Neuron (in vitro differentiated cells): ENCODE measurements around the gene CCDC146.
"Not testable (repeated sequence)": the region's sequence is repeated elsewhere in the genome, so short reads cannot be mapped to it uniquely, and the experiment has no call there.

Experiments
- H2AFZ ChIP-seq: one replicate; pipeline ENCODE4 v1.6.1; 2013; ENCODE audit warnings: low read depth, mild to moderate bottlenecking, inconsistent platforms, low read length, moderate library complexity
- H3K27me3 ChIP-seq: one replicate; pipeline ENCODE4 v1.6.1; 2013; ENCODE audit warnings: low read length; ENCODE audit not compliant: insufficient read depth
- H3K36me3 ChIP-seq: one replicate; pipeline ENCODE4 v1.6.1; 2013; ENCODE audit warnings: low read length; ENCODE audit not compliant: insufficient read depth
- H3K4me1 ChIP-seq: one replicate; pipeline ENCODE4 v1.6.1; 2013; ENCODE audit warnings: low read length; ENCODE audit not compliant: insufficient read depth
- H3K4me3 ChIP-seq: 2 replicates; pipeline ENCODE4 v1.5.1; 2013; ENCODE audit warnings: mild to moderate bottlenecking, low read length, moderate library complexity
- H3K9me3 ChIP-seq: one replicate; pipeline ENCODE4 v1.6.1; 2013; ENCODE audit warnings: low read length

Gene CCDC146

GRCh38 chr7:77171073-77171472 lies 48.7 kb downstream of the CCDC146 start:
- not testable (repeated sequence) for H2AFZ ChIP-seq, H3K4me1 ChIP-seq, H3K36me3 ChIP-seq, H3K9me3 ChIP-seq, H3K27me3 ChIP-seq, H3K4me3 ChIP-seq

GRCh38 chr7:77172437-77173172 lies 50.2 kb downstream of the CCDC146 start:
- H3K9me3 ChIP-seq, H3K4me1 ChIP-seq, H3K36me3 ChIP-seq, H2AFZ ChIP-seq, H3K4me3 ChIP-seq, H3K27me3 ChIP-seq: not testable (repeated sequence)

GRCh38 chr7:77174418-77174817 lies 52.0 kb downstream of the CCDC146 start:
- H3K27me3 ChIP-seq, H3K4me3 ChIP-seq, H3K4me1 ChIP-seq, H2AFZ ChIP-seq, H3K9me3 ChIP-seq, H3K36me3 ChIP-seq: not testable (repeated sequence)

GRCh38 chr7:77175274-77175800 lies 52.9 kb downstream of the CCDC146 start:
- H3K9me3 ChIP-seq, H3K27me3 ChIP-seq, H3K36me3 ChIP-seq, H3K4me1 ChIP-seq, H2AFZ ChIP-seq, H3K4me3 ChIP-seq: not testable (repeated sequence)

DNA sequence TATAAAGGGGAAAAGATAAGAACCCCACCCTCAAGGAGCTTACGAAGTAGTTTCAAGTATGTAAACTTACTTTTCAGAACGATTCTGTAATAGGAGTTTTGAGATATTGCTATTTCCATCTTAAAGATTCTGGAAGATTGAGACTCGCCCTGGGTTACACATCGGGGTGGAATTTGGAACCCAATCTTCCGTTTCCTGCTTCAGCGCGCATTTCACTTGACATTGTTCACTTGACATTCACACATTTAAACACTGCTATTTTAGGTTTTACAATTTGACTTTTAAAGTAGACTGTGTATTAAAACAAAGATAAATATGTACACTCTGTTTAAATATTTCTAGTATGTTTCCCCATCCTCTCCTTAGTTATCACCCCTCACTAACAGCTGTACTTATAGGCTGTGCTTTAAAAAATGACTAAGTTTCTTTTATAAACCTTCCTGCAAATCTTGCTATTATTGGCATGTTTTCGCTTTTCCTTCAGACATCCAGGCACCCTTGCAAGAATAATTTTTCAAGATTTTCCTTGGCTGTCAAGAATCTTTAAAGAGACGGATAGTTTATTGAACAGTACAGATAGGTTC lies 55.0 kb downstream of the CCDC146 start:
- not testable (repeated sequence) for H2AFZ ChIP-seq, H3K4me3 ChIP-seq, H3K36me3 ChIP-seq, H3K9me3 ChIP-seq, H3K27me3 ChIP-seq, H3K4me1 ChIP-seq

- H3K9me3 ChIP-seq, H3K4me1 ChIP-seq, H3K4me3 ChIP-seq, H3K36me3 ChIP-seq, H3K27me3 ChIP-seq, H2AFZ ChIP-seq: not testable (repeated sequence)
Measured at GRCh38 chr7:77178024-77178423, 55.6 kb downstream of the CCDC146 start.

DNA sequence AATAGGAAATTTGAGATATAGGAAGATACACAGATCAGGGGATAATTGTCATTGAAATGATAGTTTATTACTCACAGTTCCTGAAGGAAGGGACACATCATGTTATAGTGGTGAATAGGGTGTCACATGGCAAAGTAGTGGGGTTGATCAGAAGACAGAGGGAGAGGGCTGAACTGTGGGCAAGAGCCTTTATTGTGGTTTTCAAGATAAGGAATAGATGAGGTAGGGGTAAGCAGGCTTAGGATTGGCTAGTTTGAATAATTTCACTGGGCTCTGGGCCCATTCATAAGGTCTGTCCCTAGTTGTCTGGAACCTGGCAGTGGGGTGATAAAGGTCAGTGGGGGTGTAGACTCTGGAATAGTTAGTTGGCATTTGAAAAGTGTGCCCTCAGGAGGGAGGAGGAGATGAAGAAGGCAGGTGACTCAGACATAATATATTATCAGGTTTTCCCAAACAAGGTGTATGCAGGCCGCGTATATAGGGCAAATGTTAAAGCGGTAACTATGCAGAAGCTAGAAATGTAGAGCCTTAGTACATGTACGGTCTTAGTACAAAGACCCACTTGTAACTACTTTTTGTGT lies 58.7 kb downstream of the CCDC146 start:
- Histone ChIP-seq H3K4me3 (no peak overlapping the region), H3K9me3 (no peaks in the 10 kb centered on the region), H3K36me3 (no peaks in the 10 kb centered on the region)

GRCh38 chr7:77181734-77182133 lies 59.3 kb downstream of the CCDC146 start:
- Histone ChIP-seq H3K4me3 (no peak overlapping the region), H3K9me3 (no peaks in the 10 kb centered on the region), H3K36me3 (no peaks in the 10 kb centered on the region), H3K27me3 (no peaks in the 10 kb centered on the region), H3K4me1 (no peaks in the 10 kb centered on the region), H2AFZ (no peak overlapping the region)

More for the DNA sequence above, 58.7 kb downstream of the CCDC146 start:
- no peaks in the 10 kb centered on the region for H3K27me3 ChIP-seq
- H2AFZ ChIP-seq = no peak overlapping the region
- no peaks in the 10 kb centered on the region for H3K4me1 ChIP-seq

DNA sequence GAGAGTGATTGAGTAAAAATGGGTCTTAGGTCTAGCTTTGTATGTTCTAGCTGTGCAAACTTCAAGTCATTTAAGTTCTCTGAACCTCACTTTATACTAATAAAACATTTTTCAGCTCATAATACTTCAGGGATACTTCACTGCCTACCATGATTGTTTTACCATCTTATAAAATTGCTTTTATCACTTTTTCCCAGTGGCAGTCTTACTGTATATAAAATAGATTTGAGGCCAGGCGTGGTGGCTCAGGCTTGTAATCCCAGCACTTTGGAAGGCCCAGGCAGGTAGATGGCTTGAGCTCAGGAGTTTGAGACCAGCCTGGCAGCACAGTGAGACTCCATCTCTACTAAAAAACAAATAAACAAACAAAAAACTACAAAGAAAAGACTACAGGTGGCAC lies 59.8 kb downstream of the CCDC146 start:
- Histone ChIP-seq H3K36me3 (no peaks in the 10 kb centered on the region), H3K4me3 (no peak overlapping the region), H3K4me1 (no peaks in the 10 kb centered on the region), H3K27me3 (no peaks in the 10 kb centered on the region), H3K9me3 (no peaks in the 10 kb centered on the region), H2AFZ (no peak overlapping the region)

GRCh38 chr7:77184463-77184862 lies 62.0 kb downstream of the CCDC146 start:
- Histone ChIP-seq H3K36me3 (no peaks in the 10 kb centered on the region), H3K9me3 (no peaks in the 10 kb centered on the region), H3K4me1 (no peaks in the 10 kb centered on the region), H2AFZ (no peak overlapping the region), H3K4me3 (no peak overlapping the region), H3K27me3 (no peaks in the 10 kb centered on the region)

DNA sequence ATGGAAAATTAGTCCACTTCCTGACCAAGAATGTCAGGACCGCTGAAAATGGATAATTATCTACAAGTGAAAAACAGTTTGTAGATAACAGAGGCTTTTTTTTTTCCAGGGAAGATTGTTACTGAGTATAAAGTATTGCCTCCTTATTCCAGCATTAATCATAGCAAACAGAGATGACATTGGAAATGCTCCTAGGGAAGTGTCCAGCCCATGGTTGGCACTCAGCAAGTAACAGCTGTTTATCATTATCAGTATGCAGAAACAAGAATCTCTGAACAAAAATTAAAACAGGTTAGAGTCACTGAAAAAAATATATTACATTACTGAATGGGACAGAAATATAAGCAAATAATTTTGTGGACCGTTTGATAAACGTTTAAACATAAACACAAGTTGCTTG lies 62.6 kb downstream of the CCDC146 start:
- no peaks in the 10 kb centered on the region for H3K27me3 ChIP-seq
- no peaks in the 10 kb centered on the region for H3K9me3 ChIP-seq
- H2AFZ ChIP-seq = no peak overlapping the region
- no peaks in the 10 kb centered on the region for H3K36me3 ChIP-seq
- no peak overlapping the region for H3K4me3 ChIP-seq
- H3K4me1 ChIP-seq = no peaks in the 10 kb centered on the region

DNA sequence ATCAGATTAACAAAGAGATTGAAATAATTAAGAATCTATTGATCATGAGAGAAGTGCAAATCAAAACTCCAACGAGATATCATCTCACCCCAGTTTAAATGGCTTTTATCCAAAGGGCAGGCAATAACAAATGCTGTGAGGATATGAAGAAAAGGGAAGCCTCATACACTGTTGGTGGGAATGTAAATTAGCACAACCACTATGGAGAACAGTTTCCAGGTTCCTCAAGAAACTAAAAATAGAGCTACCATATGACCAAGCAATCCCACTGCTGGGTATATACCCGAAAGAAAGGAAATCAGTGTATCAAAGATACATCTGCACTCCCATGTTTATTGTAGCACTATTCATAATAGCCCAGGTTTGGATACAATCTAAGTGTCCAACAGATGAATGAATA lies 63.5 kb downstream of the CCDC146 start:
- H3K9me3 ChIP-seq = no peaks in the 10 kb centered on the region
- H3K27me3 ChIP-seq = no peaks in the 10 kb centered on the region
- no peaks in the 10 kb centered on the region for H3K4me1 ChIP-seq
- no peak overlapping the region for H3K4me3 ChIP-seq
- H3K36me3 ChIP-seq = no peaks in the 10 kb centered on the region
- H2AFZ ChIP-seq = no peak overlapping the region

DNA sequence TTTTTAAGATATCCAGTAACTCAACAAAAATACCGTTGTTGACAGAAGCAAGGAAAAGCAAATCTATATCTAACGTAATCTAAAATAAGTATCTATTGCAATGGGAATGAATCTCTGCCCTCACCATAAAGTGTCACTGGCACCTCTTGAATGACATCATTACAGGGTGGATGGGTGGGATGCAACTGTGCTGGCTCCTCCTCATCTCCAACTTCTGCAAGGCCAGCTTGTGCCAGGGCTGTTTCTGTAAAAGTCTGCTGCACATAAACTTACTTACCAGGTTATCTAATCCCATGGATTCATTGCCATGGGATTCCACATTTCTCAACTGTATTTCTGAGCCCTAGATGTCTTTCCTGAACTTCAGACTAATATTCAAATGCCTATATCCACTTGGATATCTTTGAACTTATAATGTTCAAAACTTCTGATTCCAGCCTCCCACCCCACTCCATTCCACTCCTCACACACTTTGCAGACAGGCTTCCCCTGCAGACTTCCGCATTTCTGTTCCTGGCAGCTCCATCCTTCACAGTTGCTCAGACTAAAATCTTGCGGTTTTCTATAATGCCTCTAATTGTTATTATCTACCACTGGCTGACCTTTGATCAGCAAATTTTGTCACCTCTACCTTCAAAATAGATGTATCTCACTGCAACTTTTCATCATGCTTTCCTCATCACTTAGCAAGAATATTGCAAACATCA lies 66.5 kb downstream of the CCDC146 start:
- Histone ChIP-seq H2AFZ (no peak overlapping the region), H3K4me1 (no peaks in the 10 kb centered on the region), H3K9me3 (no peaks in the 10 kb centered on the region), H3K4me3 (no peak overlapping the region), H3K36me3 (no peaks in the 10 kb centered on the region), H3K27me3 (no peaks in the 10 kb centered on the region)
